HG03196 (cell line): Measurements from ENCODE around the gene ARMS2.

Experiments
- ATAC-seq: cut with Tn5 transposase; IDR thresholded peaks from one replicate; pipeline ENCODE4 v1.9.1; 2021; ENCODE audit not compliant: unreplicated experiment

ARMS2 gene

GRCh38 chr10:122492999-122493481, 38.6 kb downstream of the ARMS2 start:
- ATAC-seq, result no peak

GRCh38 chr10:122493761-122494160, 39.3 kb downstream of the ARMS2 start:
- no peak for ATAC-seq

- ATAC-seq, result no peak
Measured at GRCh38 chr10:122494173-122494820, 39.8 kb downstream of the ARMS2 start.

GRCh38 chr10:122494833-122495232, 40.4 kb downstream of the ARMS2 start:
- ATAC-seq, result no peak

- no peak for ATAC-seq
Measured at GRCh38 chr10:122495406-122496340, 41.2 kb downstream of the ARMS2 start.

GRCh38 chr10:122497241-122497640, 42.8 kb downstream of the ARMS2 start:
- no peak for ATAC-seq

- no peak for ATAC-seq
Measured at GRCh38 chr10:122498521-122498920, 44.1 kb downstream of the ARMS2 start.

- no peak for ATAC-seq
Measured at GRCh38 chr10:122499012-122499411, 44.6 kb downstream of the ARMS2 start.

- ATAC-seq, result no peak
Measured at GRCh38 chr10:122499491-122499941, 45.1 kb downstream of the ARMS2 start.

GRCh38 chr10:122500194-122500593, 45.7 kb downstream of the ARMS2 start:
- ATAC-seq, result no peak

- ATAC-seq, result no peak
Measured at GRCh38 chr10:122500726-122501125, 46.3 kb downstream of the ARMS2 start.

GRCh38 chr10:122503012-122503411, 48.6 kb downstream of the ARMS2 start:
- no peak for ATAC-seq

- ATAC-seq, result no peak
Measured at GRCh38 chr10:122503886-122504609, 49.6 kb downstream of the ARMS2 start.

GRCh38 chr10:122504610-122504950, 50.1 kb downstream of the ARMS2 start:
- no peak for ATAC-seq

GRCh38 chr10:122505011-122505410, 50.6 kb downstream of the ARMS2 start:
- ATAC-seq, result no peak

- ATAC-seq, result no peak
Measured at GRCh38 chr10:122505885-122506645, 51.6 kb downstream of the ARMS2 start.
